H54 (cell line): ENCODE results near the gene UBC.
"Not testable (repeated sequence)": the region's sequence is repeated elsewhere in the genome, so short reads cannot be mapped to it uniquely, and the experiment has no call there.

Experiments used
- DNase-seq: peaks from one replicate; pipeline ENCODE4 v3.0.0; 2011; ENCODE audit warnings: low spot score, mixed read lengths; ENCODE audit not compliant: insufficient read length
- FAIRE-seq: peaks from 3 replicates; lab custom pipeline; 2011; peaks lifted over from hg19 to GRCh38; lab: Jason Lieb, UNC
- POLR2A ChIP-seq: IDR thresholded peaks from 2 replicates; pipeline ENCODE4 v1.6.1; 2011; ENCODE audit warnings: low read depth, mild to moderate bottlenecking, low read length

The UBC gene

GRCh38 chr12:124916374-124917134 is 2.1 kb upstream of the UBC start:
- no peak for FAIRE-seq
- DNase-seq = no peak
- TF ChIP-seq POLR2A = 0 out of 2 replicates have a peak, but pooled peaks have one; percentile 25

- DNase-seq = no peak
- no peak; the same call in 1 of the 2 replicates for TF ChIP-seq POLR2A
- no peak for FAIRE-seq
Measured at GRCh38 chr12:124915239-124916236, 1.1 kb upstream of the UBC start.

GRCh38 chr12:124913474-124914391 is 717 bp downstream of the UBC start:
- TF ChIP-seq POLR2A = peak; percentile 31; the same call in 1 of the 2 replicates
- no peak for DNase-seq
- no peak for FAIRE-seq

GRCh38 chr12:124912529-124913287 is 1.7 kb downstream of the UBC start:
- FAIRE-seq, DNase-seq: not testable (repeated sequence)

GRCh38 chr12:124911521-124911920 is 2.9 kb downstream of the UBC start:
- not testable (repeated sequence) for FAIRE-seq

GRCh38 chr12:124910561-124911478 is 3.6 kb downstream of the UBC start:
- no peak for FAIRE-seq
- TF ChIP-seq POLR2A = no peak
- no peak for DNase-seq

More at GRCh38 chr12:124911521-124911920, 2.9 kb downstream of the UBC start:
- not testable (repeated sequence) for DNase-seq

GRCh38 chr12:124909831-124910560 is 4.5 kb downstream of the UBC start:
- TF ChIP-seq POLR2A = no peak
- DNase-seq (no peak), FAIRE-seq (no peak)

- FAIRE-seq (peak; percentile 36), DNase-seq (no peak)
- no peak for TF ChIP-seq POLR2A
Measured at GRCh38 chr12:124906606-124907261, 7.7 kb downstream of the UBC start.

- DNase-seq = peak; percentile 76
- peak; percentile 89 for FAIRE-seq
- no peak for TF ChIP-seq POLR2A
Measured at GRCh38 chr12:124904306-124905098, 9.9 kb downstream of the UBC start.

GRCh38 chr12:124902916-124903315 is 11.5 kb downstream of the UBC start:
- no peak for DNase-seq
- FAIRE-seq = no peak
- TF ChIP-seq POLR2A = no peak
